ENCODE results near the gene SCN9A. TPM values are rescaled to one million over a fixed set of nuclear protein-coding genes. Genes with fewer than 3 reads are reported as not detected.

SCN9A gene
- total RNA-seq, 1 experiment from 2014 or later, result 1.3 TPM

DNA sequence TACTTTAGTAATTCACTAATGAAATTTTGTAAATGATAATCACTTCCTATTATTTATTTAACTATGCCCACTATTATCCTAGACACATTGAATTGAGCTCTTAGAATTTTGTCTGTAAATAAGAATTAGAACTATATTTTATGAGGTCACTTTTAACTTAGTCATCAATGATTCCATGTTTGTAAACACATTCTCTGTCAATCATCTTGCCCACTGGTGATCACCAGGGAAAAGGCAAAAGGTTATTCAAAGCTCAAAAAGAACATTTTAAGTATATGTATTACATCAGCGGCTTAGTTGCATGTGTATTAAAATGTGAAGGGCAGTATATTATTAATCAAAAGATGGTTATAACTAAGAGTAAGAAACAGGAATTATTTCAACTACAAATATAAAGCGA, 25.2 kb downstream of the SCN9A start:
- Histone ChIP-seq H3K79me2 (ENCODE audit: insufficient read depth, low read length) (no peaks in the 10 kb centered on the region), H2BK15ac (ENCODE audit: low read depth, low read length) (no peak overlapping the region), H3K14ac (ENCODE audit: insufficient read depth, low read length) (no peak overlapping the region), H3K4ac (ENCODE audit: low read depth, low read length) (no peak overlapping the region), H3K56ac (ENCODE audit: insufficient read length, low read depth, low read length) (no peak overlapping the region), H2BK5ac (ENCODE audit: insufficient read length, low read length) (no peak overlapping the region), H3K23me2 (ENCODE audit: insufficient read length, low read depth, low read length, poor library complexity, severe bottlenecking) (no peaks in the 10 kb centered on the region), H3K23ac (ENCODE audit: insufficient read length, low read depth, low read length) (no peak overlapping the region), H3K18ac (ENCODE audit: insufficient read length, low read depth, low read length) (no peak overlapping the region), H3T11ph (ENCODE audit: low read length) (no peak overlapping the region), H4K91ac (ENCODE audit: insufficient read length, low read depth, low read length) (no peak overlapping the region), H4K8ac (replicated peaks; ENCODE audit: insufficient read length, low read depth, low read length) (no peak overlapping the region), H3K4me2 (ENCODE audit: insufficient read depth, insufficient read length, low read length) (no peak overlapping the region), H4K5ac (ENCODE audit: insufficient read length, low read depth, low read length) (no peak overlapping the region), H3K79me1 (ENCODE audit: insufficient read depth, low read depth, low read length, poor library complexity, severe bottlenecking) (no peaks in the 10 kb centered on the region), H3K9me3 (ENCODE audit: control insufficient read depth, low read depth, low read length) (no peaks in the 10 kb centered on the region), H3K27me3 (ENCODE audit: insufficient read depth, low read length) (no peaks in the 10 kb centered on the region), H2AK5ac (ENCODE audit: insufficient read length, low read length) (no peak overlapping the region), H4K20me1 (ENCODE audit: control insufficient read depth, insufficient read depth, insufficient read length) (no peaks in the 10 kb centered on the region), H3K27ac (ENCODE audit: insufficient read length, low read depth, low read length) (no peak overlapping the region), H2BK12ac (ENCODE audit: insufficient read length, low read depth, low read length) (no peak overlapping the region), H2BK20ac (ENCODE audit: low read depth, low read length, poor library complexity, severe bottlenecking) (no peak overlapping the region), H2AFZ (ENCODE audit: low read length) (no peak overlapping the region), H3K9ac (ENCODE audit: extremely low read depth, insufficient read length, low read length) (no peak overlapping the region), H2BK120ac (ENCODE audit: low read depth, low read length, poor library complexity, severe bottlenecking) (no peak overlapping the region), H3K4me1 (ENCODE audit: insufficient read depth, low read length) (no peaks in the 10 kb centered on the region)
- no peak for DNase-seq
- Mint-ChIP-seq H3K4me3 (no peak overlapping the region), H3K4me1 (no peaks in the 10 kb centered on the region), H3K27ac (no peak overlapping the region), H3K27me3 (ENCODE audit: low read depth) (no peaks in the 10 kb centered on the region), H3K36me3 (ENCODE audit: insufficient read depth in 1 of 3, low read depth in 3 of 3) (no peaks in the 10 kb centered on the region), H3K9me3 (no peaks in the 10 kb centered on the region)
- TF ChIP-seq CTCF (conservative IDR thresholded peaks at IDR 0.05), result no peak
- WGBS (ENCODE audit: extremely low coverage, insufficient read length, low lambda C conversion rate), result no CpG with 5 or more reads among the region's 2 CpGs

All from H9 (cell line).